UCSD-AML1 (cell line): ENCODE results near the gene RCE1.

ENCODE experiments used
- DNase-seq: peaks from one replicate; lab custom pipeline; 2025; ENCODE audit not compliant: unreplicated experiment; lab: John Stamatoyannopoulos, UW

Gene RCE1

GRCh38 chr11:66856496-66857233 is 13.4 kb downstream of the RCE1 start, which contains the start of gene LRFN4:
LRFN4 (plus strand) TSS chr11:66857064; CDS start chr11:66857745, 681 bp downstream.
- peak; percentile 44 for DNase-seq

- DNase-seq, result peak; percentile 26
Measured at GRCh38 chr11:66857234-66857926, 14.1 kb downstream of the RCE1 start.

- DNase-seq, result no peak
Measured at GRCh38 chr11:66857927-66858185, 14.6 kb downstream of the RCE1 start.

GRCh38 chr11:66858186-66858938 is 15.1 kb downstream of the RCE1 start:
- DNase-seq, result no peak

- no peak for DNase-seq
Measured at GRCh38 chr11:66858939-66859685, 15.9 kb downstream of the RCE1 start.

- DNase-seq, result no peak
Measured at GRCh38 chr11:66859686-66860448, 16.6 kb downstream of the RCE1 start.

GRCh38 chr11:66860449-66860831 is 17.2 kb downstream of the RCE1 start:
- no peak for DNase-seq

GRCh38 chr11:66861038-66861773 is 18.0 kb downstream of the RCE1 start:
- no peak for DNase-seq

GRCh38 chr11:66861774-66862558 is 18.7 kb downstream of the RCE1 start:
- DNase-seq, result no peak

GRCh38 chr11:66862559-66863037 is 19.4 kb downstream of the RCE1 start:
- no peak for DNase-seq

GRCh38 chr11:66863428-66864125 is 20.3 kb downstream of the RCE1 start:
- DNase-seq, result no peak

- no peak for DNase-seq
Measured at GRCh38 chr11:66864172-66864901, 21.1 kb downstream of the RCE1 start.

- no peak for DNase-seq
Measured at GRCh38 chr11:66864924-66865697, 21.9 kb downstream of the RCE1 start.

GRCh38 chr11:66866007-66866406 is 22.8 kb downstream of the RCE1 start:
- DNase-seq, result no peak

- DNase-seq, result no peak
Measured at GRCh38 chr11:66866511-66866986, 23.3 kb downstream of the RCE1 start.

- DNase-seq, result no peak
Measured at GRCh38 chr11:66867425-66868040, 24.3 kb downstream of the RCE1 start.
